CD14-positive monocyte (primary cell): Measurements from ENCODE around the gene PCTP. TPM values are rescaled to one million over a fixed set of nuclear protein-coding genes. Genes with fewer than 3 reads are reported as not detected.

Source experiments
- DNase-seq, 3 donors: peaks; one replicate each; pipeline ENCODE4 v3.0.0-alpha.2; 2011 to 2022
- H2AFZ ChIP-seq: 2 replicates; pipeline ENCODE4 v1.6.0; 2012; ENCODE audit warnings: mild to moderate bottlenecking, low read depth, low read length, inconsistent platforms; ENCODE audit not compliant: insufficient read depth, poor library complexity, severe bottlenecking
- H3K27ac ChIP-seq, 2 donors: 1 replicate in 1 of 2; 2 replicates in 1 of 2; pipeline ENCODE4 v1.5.1; 2012 to 2013; ENCODE audit warnings: low read length in 2 of 2, control low read depth in 1 of 2, inconsistent platforms in 1 of 2, low read depth in 1 of 2, mild to moderate bottlenecking in 1 of 2
- H3K27me3 ChIP-seq, 2 donors: one replicate each; pipeline versions ENCODE4 v1.6.0 to v1.6.1; 2011 to 2013; ENCODE audit warnings: low read length in 2 of 2; ENCODE audit not compliant: control insufficient read depth in 2 of 2, insufficient read depth in 2 of 2
- H3K36me3 ChIP-seq, 2 donors: replicated peaks in 1 of 2; 1 replicate in 1 of 2; 2 replicates in 1 of 2; pipeline versions ENCODE4 v1.5.1 to v1.6.1; 2012 to 2013; ENCODE audit warnings: low read length in 2 of 2, control low read depth in 1 of 2, inconsistent platforms in 1 of 2, mild to moderate bottlenecking in 1 of 2; ENCODE audit not compliant: insufficient read depth in 2 of 2, control insufficient read depth in 1 of 2
- H3K4me1 ChIP-seq, 2 donors: 1 replicate in 1 of 2; 2 replicates in 1 of 2; pipeline versions ENCODE4 v1.5.1 to v1.6.1; 2012 to 2013; ENCODE audit warnings: low read length in 2 of 2, control low read depth in 1 of 2, inconsistent platforms in 1 of 2, mild to moderate bottlenecking in 1 of 2, moderate library complexity in 1 of 2; ENCODE audit not compliant: insufficient read depth in 2 of 2, control insufficient read depth in 1 of 2
- H3K4me2 ChIP-seq: replicated peaks from 2 replicates; pipeline ENCODE3; 2012; ENCODE audit warnings: low read length, moderate library complexity, mild to moderate bottlenecking; ENCODE audit not compliant: poor library complexity, severe bottlenecking; ENCODE audit errors: extremely low read depth
- H3K4me3 ChIP-seq, 3 experiments: fragments of 200-600 bp in 1 of 3; sonication (generic) in 1 of 3; replicated peaks in 1 of 3; 1 replicate in 2 of 3; 2 replicates in 1 of 3; pipeline ENCODE4 v1.5.1; 2011 to 2013; ENCODE audit warnings: low read length in 3 of 3, mild to moderate bottlenecking in 3 of 3, control low read depth in 2 of 3, low read depth in 2 of 3, inconsistent platforms in 1 of 3, moderate library complexity in 1 of 3
- H3K79me2 ChIP-seq: 2 replicates; pipeline ENCODE4 v1.6.0; 2012; ENCODE audit warnings: mild to moderate bottlenecking, control low read depth, inconsistent platforms, low read length, moderate library complexity; ENCODE audit not compliant: insufficient read depth
- H3K9ac ChIP-seq: 2 replicates; pipeline ENCODE4 v1.6.0; 2017; ENCODE audit warnings: low read length, mild to moderate bottlenecking; ENCODE audit not compliant: insufficient read depth, poor library complexity, severe bottlenecking
- H3K9me3 ChIP-seq, 2 donors: replicated peaks in 1 of 2; 1 replicate in 1 of 2; 2 replicates in 1 of 2; pipeline versions ENCODE4 v1.5.1 to v1.6.1; 2012 to 2013; ENCODE audit warnings: low read length in 2 of 2, control low read depth in 1 of 2; ENCODE audit not compliant: control insufficient read depth in 1 of 2, insufficient read depth in 1 of 2
- H4K20me1 ChIP-seq: 2 replicates; pipeline ENCODE4 v1.6.0; 2012; ENCODE audit warnings: mild to moderate bottlenecking, low read length, control low read depth, moderate library complexity; ENCODE audit not compliant: insufficient read depth
- H3K27ac Mint-ChIP-seq, 7 donors: one replicate each; pipeline ENCODE4 v1.8.0; 2020; ENCODE audit warnings: mild to moderate bottlenecking in 7 of 7, mixed read lengths in 7 of 7, moderate library complexity in 6 of 7, inconsistent platforms in 2 of 7
- H3K27me3 Mint-ChIP-seq, 3 donors: one replicate each; pipeline ENCODE4 v1.8.0; 2021 to 2022; ENCODE audit warnings: low read depth in 3 of 3, mild to moderate bottlenecking in 3 of 3, mixed read lengths in 3 of 3, moderate library complexity in 3 of 3, inconsistent platforms in 1 of 3
- H3K36me3 Mint-ChIP-seq, 2 donors: one replicate each; pipeline ENCODE4 v1.8.0; 2020; ENCODE audit warnings: mixed read lengths in 2 of 2, inconsistent platforms in 1 of 2, mild to moderate bottlenecking in 1 of 2
- H3K4me1 Mint-ChIP-seq: one replicate; pipeline ENCODE4 v1.8.0; 2020; ENCODE audit warnings: mild to moderate bottlenecking, mixed read lengths
- H3K4me3 Mint-ChIP-seq, 2 donors: one replicate each; pipeline ENCODE4 v1.8.0; 2020; ENCODE audit warnings: mild to moderate bottlenecking in 2 of 2, mixed read lengths in 2 of 2, moderate library complexity in 1 of 2
- H3K9me3 Mint-ChIP-seq, 7 donors: one replicate each; pipeline ENCODE4 v1.8.0; 2020 to 2022; ENCODE audit warnings: mixed read lengths in 7 of 7, mild to moderate bottlenecking in 6 of 7, moderate library complexity in 6 of 7, inconsistent platforms in 2 of 7
- WGBS: methylation state at CpG from one replicate; pipeline ENCODE4 v1.1.5; 2013; ENCODE audit warnings: missing lambda C conversion rate; ENCODE audit not compliant: insufficient coverage; 5-methylcytosine and 5-hydroxymethylcytosine counted together
- intact Hi-C, 2 donors: fragments of 100-400 bp; cut with micrococcal nuclease; formaldehyde crosslinking; loops; one replicate each; pipeline versions ENCODE4 v1.15.0 to v1.15.1; 2023
- polyA plus RNA-seq, 3 donors: library from polyadenylated mRNA; depleted of rRNA in 1 of 3; unstranded in 2 of 3; stranded (reverse) in 1 of 3; fragments of 300-500 nt in 2 of 3; fragments of >200 nt in 1 of 3; fragmentation: Illumina TruSeq in 2 of 3; gene quantifications; 1 replicate in 2 of 3; 2 replicates in 1 of 3; pipeline ENCODE4 v1.2.3, GENCODE V29; 2012 to 2021
- TF ChIP-seq, protein P1 (sequence below): fragments of 200-600 bp; IDR thresholded peaks from one replicate; pipeline ENCODE4 v1.8.0; 2022; ENCODE audit warnings: antibody characterized with exemption, mild to moderate bottlenecking

Gene PCTP
- polyA plus RNA-seq, 3 donors: 16.5 to 54.2 (median 35.4) TPM

DNA sequence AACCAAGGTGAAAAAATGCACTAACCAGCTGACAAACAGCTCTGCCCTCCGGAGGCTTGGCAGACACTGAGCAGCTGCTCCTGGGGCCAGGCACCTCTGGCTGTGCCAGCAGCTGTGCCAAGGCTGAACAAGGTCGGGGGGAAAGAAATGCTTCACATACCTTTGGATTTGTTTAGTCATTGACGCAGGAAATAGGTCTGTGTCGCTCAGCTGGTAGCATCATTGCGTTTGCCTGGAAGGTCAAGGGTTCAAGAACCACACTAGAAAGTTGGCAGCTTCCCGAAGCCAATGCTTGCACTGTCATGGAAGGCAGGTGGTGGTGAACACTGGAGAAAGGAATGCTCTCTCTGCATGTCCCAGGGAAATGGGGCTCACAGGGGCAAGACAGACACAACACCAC lies 63.5 kb downstream of the PCTP start:
- no peaks in the 10 kb centered on the region for H3K9me3 ChIP-seq
- no peaks in the 10 kb centered on the region for H3K27me3 Mint-ChIP-seq
- no peaks in the 10 kb centered on the region for H4K20me1 ChIP-seq
- H3K9ac ChIP-seq: no peak overlapping the region
- H3K4me3 ChIP-seq: no peak overlapping the region
- TF ChIP-seq, protein P1, sequence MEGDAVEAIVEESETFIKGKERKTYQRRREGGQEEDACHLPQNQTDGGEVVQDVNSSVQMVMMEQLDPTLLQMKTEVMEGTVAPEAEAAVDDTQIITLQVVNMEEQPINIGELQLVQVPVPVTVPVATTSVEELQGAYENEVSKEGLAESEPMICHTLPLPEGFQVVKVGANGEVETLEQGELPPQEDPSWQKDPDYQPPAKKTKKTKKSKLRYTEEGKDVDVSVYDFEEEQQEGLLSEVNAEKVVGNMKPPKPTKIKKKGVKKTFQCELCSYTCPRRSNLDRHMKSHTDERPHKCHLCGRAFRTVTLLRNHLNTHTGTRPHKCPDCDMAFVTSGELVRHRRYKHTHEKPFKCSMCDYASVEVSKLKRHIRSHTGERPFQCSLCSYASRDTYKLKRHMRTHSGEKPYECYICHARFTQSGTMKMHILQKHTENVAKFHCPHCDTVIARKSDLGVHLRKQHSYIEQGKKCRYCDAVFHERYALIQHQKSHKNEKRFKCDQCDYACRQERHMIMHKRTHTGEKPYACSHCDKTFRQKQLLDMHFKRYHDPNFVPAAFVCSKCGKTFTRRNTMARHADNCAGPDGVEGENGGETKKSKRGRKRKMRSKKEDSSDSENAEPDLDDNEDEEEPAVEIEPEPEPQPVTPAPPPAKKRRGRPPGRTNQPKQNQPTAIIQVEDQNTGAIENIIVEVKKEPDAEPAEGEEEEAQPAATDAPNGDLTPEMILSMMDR: no peak
- no peak overlapping the region for H3K27ac Mint-ChIP-seq
- peaks cover 0 to 4% (median 0%) of the 10 kb centered on the region in 7 donors for H3K9me3 Mint-ChIP-seq
- no peaks in the 10 kb centered on the region for H3K36me3 Mint-ChIP-seq
- DNase-seq: no peak
- H3K4me3 Mint-ChIP-seq: no peak overlapping the region
- H3K4me1 ChIP-seq: no peaks in the 10 kb centered on the region
- intact Hi-C loops: no loop called here
- no peak overlapping the region for H3K27ac ChIP-seq
- no peaks in the 10 kb centered on the region for H3K36me3 ChIP-seq
- H2AFZ ChIP-seq: no peak overlapping the region
- no peaks in the 10 kb centered on the region for H3K79me2 ChIP-seq
- H3K27me3 ChIP-seq: no peaks in the 10 kb centered on the region
- H3K4me1 Mint-ChIP-seq: peaks cover 3% of the 10 kb centered on the region
- no peak overlapping the region for H3K4me2 ChIP-seq
- 98% methylated on average over 5 of the region's 6 CpGs for whole genome bisulfite sequencing

DNA sequence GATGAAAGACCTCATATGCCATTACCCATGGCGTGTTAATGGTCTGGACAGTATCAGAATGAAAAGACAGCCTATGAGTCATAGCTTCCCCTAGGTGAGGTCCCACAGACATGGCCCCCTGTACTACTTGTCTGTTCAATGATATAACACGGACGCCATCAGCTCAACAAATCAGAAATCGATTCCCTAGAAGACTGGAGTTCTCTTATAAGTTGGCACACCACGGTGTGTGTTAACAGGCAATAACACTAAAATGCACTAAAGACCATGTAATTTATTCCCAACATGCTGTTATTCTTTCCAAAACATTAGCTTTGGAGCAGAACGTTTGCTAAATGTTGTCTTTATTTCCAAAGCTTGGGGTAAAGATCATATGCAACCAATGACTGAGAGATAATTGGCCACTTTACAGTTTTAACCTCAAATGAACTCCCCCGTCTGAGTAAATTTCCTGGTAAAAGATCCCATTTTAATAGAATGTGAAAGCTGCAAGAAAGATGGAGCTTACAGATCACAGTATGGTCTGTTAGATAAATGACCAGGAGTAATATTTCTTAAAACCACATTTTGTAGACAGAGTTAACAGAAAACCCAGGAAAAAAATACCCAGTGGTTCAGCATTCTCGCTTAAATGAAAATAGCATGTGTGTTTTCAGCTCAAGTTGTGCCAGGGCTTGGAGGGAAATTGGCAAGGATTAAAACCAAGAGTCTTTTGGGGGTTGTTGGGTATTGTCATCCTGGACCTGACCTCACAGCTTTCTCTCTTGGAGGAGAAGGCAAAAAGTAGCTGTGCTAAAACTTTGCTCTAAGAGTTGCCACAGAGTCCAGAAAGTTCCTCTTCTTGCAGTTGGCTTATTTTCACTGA lies 65.9 kb downstream of the PCTP start:
- no peaks in the 10 kb centered on the region for H4K20me1 ChIP-seq
- H3K27ac ChIP-seq: no peak overlapping the region
- no peaks in the 10 kb centered on the region for H3K4me1 ChIP-seq
- no peaks in the 10 kb centered on the region for H3K27me3 ChIP-seq
- H3K9ac ChIP-seq: no peak overlapping the region
- no peak overlapping the region for H3K4me2 ChIP-seq
- intact Hi-C loops: no loop called here
- Mint-ChIP-seq H3K36me3 (no peaks in the 10 kb centered on the region), H3K27me3 (no peaks in the 10 kb centered on the region), H3K27ac (no peak overlapping the region), H3K4me1 (peaks cover 3% of the 10 kb centered on the region), H3K4me3 (no peak overlapping the region), H3K9me3 (peaks cover 0 to 4% (median 0%) of the 10 kb centered on the region in 7 donors)
- no peak overlapping the region for H2AFZ ChIP-seq
- no peaks in the 10 kb centered on the region for H3K9me3 ChIP-seq
- WGBS: 53% methylated on average over 6 of the region's 8 CpGs
- no peaks in the 10 kb centered on the region for H3K79me2 ChIP-seq
- TF ChIP-seq, protein P1: no peak
- H3K4me3 ChIP-seq: no peak overlapping the region
- no peak for DNase-seq
- H3K36me3 ChIP-seq: no peaks in the 10 kb centered on the region
